PC-3 (cell line): Measurements from ENCODE around the gene TENM4. TPM values are rescaled to one million over a fixed set of nuclear protein-coding genes. Genes with fewer than 3 reads are reported as not detected.

Experiments
- ATAC-seq: fragments of 200-7000 bp; cut with Tn5 transposase; 2 replicates; pipeline ENCODE4 v1.9.1; 2020; ENCODE audit warnings: mild to moderate bottlenecking, moderate library complexity
- BruUV-seq: library from RNA; stranded (reverse); fragments of 400-500 nt; replicated peaks from 2 replicates; lab custom pipeline; 2021; lab: Mats Ljungman, UMichigan
- CTCF ChIA-PET: fragments of 300-600 bp; sonication (Branson Sonifier 250); formaldehyde crosslinking; loops from one replicate; lab custom pipeline; 2022; ENCODE audit warnings: antibody characterized with exemption; lab: Charles Lee
- POLR2A ChIA-PET: fragments of 300-600 bp; sonication (Branson Sonifier 250); formaldehyde crosslinking; loops from one replicate; lab custom pipeline; 2022; ENCODE audit warnings: antibody characterized with exemption; ENCODE audit not compliant: unreplicated experiment; lab: Charles Lee
- DNase-seq: peaks from one replicate; pipeline ENCODE4 v3.0.0-alpha.2; 2015
- H2AFZ ChIP-seq: fragments of 300-600 bp; sonication (generic); 2 replicates; pipeline ENCODE4 v1.6.0; 2016; ENCODE audit warnings: antibody characterized with exemption, low read length
- H3F3A ChIP-seq: fragments of 300-600 bp; sonication (generic); one replicate; pipeline ENCODE4 v1.6.0; 2017; ENCODE audit warnings: antibody characterized with exemption, low read length, control low read depth, mild to moderate bottlenecking; ENCODE audit not compliant: unreplicated experiment
- H3K27ac ChIP-seq: fragments of 300-600 bp; sonication (generic); 2 replicates; pipeline ENCODE4 v1.5.1; 2016; ENCODE audit warnings: mild to moderate bottlenecking, low read length
- H3K27me3 ChIP-seq: fragments of 300-600 bp; sonication (generic); 2 replicates; pipeline ENCODE4 v1.6.1; 2016; ENCODE audit warnings: low read length, mixed read lengths
- H3K36me3 ChIP-seq: fragments of 300-600 bp; sonication (generic); 2 replicates; pipeline ENCODE4 v1.6.1; 2016; ENCODE audit warnings: low read depth, mixed run types, low read length, mixed read lengths
- H3K4me1 ChIP-seq: fragments of 300-600 bp; sonication (generic); 2 replicates; pipeline ENCODE4 v1.5.1; 2016; ENCODE audit warnings: low read length; ENCODE audit not compliant: insufficient read depth
- H3K4me2 ChIP-seq: fragments of 300-600 bp; sonication (generic); 2 replicates; pipeline ENCODE4 v1.6.0; 2016; ENCODE audit warnings: low read length
- H3K4me3 ChIP-seq: fragments of 300-600 bp; sonication (generic); 2 replicates; pipeline ENCODE4 v1.5.1; 2016; ENCODE audit warnings: mild to moderate bottlenecking, low read length, mixed read lengths
- H3K79me2 ChIP-seq: fragments of 300-600 bp; sonication (generic); 2 replicates; pipeline ENCODE4 v1.6.1; 2017; ENCODE audit warnings: low read length, mixed read lengths
- H3K9ac ChIP-seq: fragments of 300-600 bp; sonication (generic); 2 replicates; pipeline ENCODE4 v1.6.0; 2016; ENCODE audit warnings: mild to moderate bottlenecking, low read length
- H3K9me2 ChIP-seq: fragments of 300-600 bp; sonication (generic); replicated peaks from 2 replicates; pipeline ENCODE4 v1.6.1; 2016; ENCODE audit warnings: mixed run types, low read length, mixed read lengths
- H3K9me3 ChIP-seq: fragments of 300-600 bp; sonication (generic); 2 replicates; pipeline ENCODE4 v1.6.1; 2016; ENCODE audit warnings: low read length, mixed read lengths
- H4K20me1 ChIP-seq: fragments of 300-600 bp; sonication (generic); 2 replicates; pipeline ENCODE4 v1.6.1; 2016; ENCODE audit warnings: low read length, mixed read lengths
- CTCF ChIP-seq: fragments of 300-600 bp; sonication (generic); conservative IDR thresholded peaks from 2 replicates; pipeline ENCODE4 v1.5.1; 2017; ENCODE audit warnings: antibody characterized with exemption, low read depth, mild to moderate bottlenecking, low read length
- EZH2 ChIP-seq: fragments of 300-600 bp; sonication (generic); IDR thresholded peaks from one replicate; pipeline ENCODE4 v1.6.1; 2017; ENCODE audit warnings: antibody characterized with exemption, mild to moderate bottlenecking, low read length; ENCODE audit not compliant: unreplicated experiment
- EZH2phosphoT487 ChIP-seq: fragments of 300-600 bp; sonication (generic); IDR thresholded peaks from 2 replicates; pipeline ENCODE4 v1.6.1; 2018; ENCODE audit warnings: mild to moderate bottlenecking, antibody characterized with exemption, low read length, borderline replicate concordance
- intact Hi-C: fragments of 100-400 bp; cut with micrococcal nuclease; formaldehyde crosslinking; loops from 2 replicates; pipeline ENCODE4 v1.9.0; 2023
- total RNA-seq: library from RNA; depleted of rRNA; stranded (reverse); fragments of >200 nt; gene quantifications from 2 replicates; pipeline ENCODE4 v1.2.3, GENCODE V29; 2014

TENM4 gene
- total RNA-seq, 1 experiment from 2014 or later, result 19.7 TPM

DNA sequence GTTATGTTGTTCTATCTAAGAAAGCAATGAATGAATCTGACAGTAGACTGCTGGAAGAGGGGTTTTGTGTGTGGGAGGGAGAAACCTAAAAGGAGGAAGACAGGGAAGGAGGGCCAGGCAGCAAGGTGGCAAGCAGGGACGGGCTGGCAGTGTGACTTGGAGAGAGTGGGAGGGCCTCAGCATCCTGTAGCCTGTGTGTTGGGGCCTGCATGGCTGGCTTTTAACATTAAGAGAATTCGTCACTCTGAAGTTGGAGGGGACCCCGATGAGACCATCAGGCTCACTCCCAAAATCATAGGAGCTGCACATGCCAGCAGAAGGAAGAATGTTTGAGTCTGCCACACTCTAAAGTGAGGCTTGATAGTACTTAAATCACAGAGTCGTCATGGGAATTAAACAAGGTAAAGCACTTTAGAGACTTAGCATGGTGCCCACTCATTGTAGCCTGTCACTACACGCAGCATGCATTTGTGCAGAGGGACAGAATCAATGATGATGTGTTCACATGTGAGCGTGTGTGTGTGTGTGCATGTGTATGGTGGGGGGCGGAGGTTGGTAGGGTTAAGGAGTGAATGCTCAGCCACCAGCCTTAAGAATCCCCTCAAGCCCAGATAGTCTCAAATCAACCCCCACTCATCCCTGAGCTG is 199.5 kb downstream of the TENM4 start:
- no peaks in the 10 kb centered on the region for H3F3A ChIP-seq
- DNase-seq (no peak), ATAC-seq (no peak)
- H3K79me2 ChIP-seq, result no peaks in the 10 kb centered on the region
- H3K4me2 ChIP-seq, result no peak overlapping the region
- peaks cover 18% of the 10 kb centered on the region for H3K4me1 ChIP-seq
- H4K20me1 ChIP-seq, result no peaks in the 10 kb centered on the region
- no peaks in the 10 kb centered on the region for H3K9me3 ChIP-seq
- intact Hi-C loops, result no loop called here
- H3K4me3 ChIP-seq, result no peak overlapping the region
- no peaks in the 10 kb centered on the region for H3K9me2 ChIP-seq
- H3K27ac ChIP-seq, result no peak overlapping the region
- ChIA-PET CTCF (no interaction called here), POLR2A (no interaction called here)
- H3K9ac ChIP-seq, result no peak overlapping the region
- no peak for TF ChIP-seq EZH2phosphoT487
- no peak for TF ChIP-seq EZH2
- TF ChIP-seq CTCF, result no peak
- H3K36me3 ChIP-seq, result no peaks in the 10 kb centered on the region
- no peak overlapping the region for H2AFZ ChIP-seq
- peaks cover 11% of the 10 kb centered on the region; the same call in 1 of the 2 replicates for H3K27me3 ChIP-seq
- BruUV-seq, result no TSS peak

DNA sequence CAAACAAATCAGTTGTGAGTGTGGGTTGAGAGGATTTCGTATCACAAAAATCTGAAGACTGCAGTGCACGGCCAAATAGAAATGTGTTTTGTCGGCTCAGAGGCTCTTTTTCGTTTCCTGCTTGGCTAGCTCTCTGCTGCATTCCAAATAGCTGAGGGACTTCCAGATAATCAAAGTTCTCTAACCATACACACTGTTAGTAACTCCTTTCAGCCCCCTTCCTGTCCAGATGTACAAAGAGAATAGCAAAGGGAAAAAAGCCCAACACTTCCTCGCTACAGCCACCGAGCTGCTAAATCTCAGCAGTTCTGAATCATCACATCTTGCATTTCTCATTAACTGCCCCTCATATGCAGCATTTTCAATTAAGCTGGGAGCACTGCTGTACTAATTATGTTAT is 203.1 kb downstream of the TENM4 start:
- no peaks in the 10 kb centered on the region for H3F3A ChIP-seq
- H3K79me2 ChIP-seq, result no peaks in the 10 kb centered on the region
- no peak for ATAC-seq
- no peak overlapping the region for H3K27ac ChIP-seq
- intact Hi-C loops, result no loop called here
- H3K9ac ChIP-seq, result no peak overlapping the region
- peaks cover 19% of the 10 kb centered on the region; the same call in 1 of the 2 replicates for H3K27me3 ChIP-seq
- H3K4me2 ChIP-seq, result no peak overlapping the region
- no peak for DNase-seq
- no peaks in the 10 kb centered on the region for H3K9me3 ChIP-seq
- no peaks in the 10 kb centered on the region for H3K36me3 ChIP-seq
- no peaks in the 10 kb centered on the region for H3K4me1 ChIP-seq
- no peaks in the 10 kb centered on the region for H4K20me1 ChIP-seq
- BruUV-seq, result no TSS peak
- no peak overlapping the region for H2AFZ ChIP-seq
- TF ChIP-seq CTCF (no peak), EZH2phosphoT487 (no peak), EZH2 (no peak)
- ChIA-PET CTCF (no interaction called here), POLR2A (no interaction called here)
- no peaks in the 10 kb centered on the region for H3K9me2 ChIP-seq
- H3K4me3 ChIP-seq, result no peak overlapping the region

DNA sequence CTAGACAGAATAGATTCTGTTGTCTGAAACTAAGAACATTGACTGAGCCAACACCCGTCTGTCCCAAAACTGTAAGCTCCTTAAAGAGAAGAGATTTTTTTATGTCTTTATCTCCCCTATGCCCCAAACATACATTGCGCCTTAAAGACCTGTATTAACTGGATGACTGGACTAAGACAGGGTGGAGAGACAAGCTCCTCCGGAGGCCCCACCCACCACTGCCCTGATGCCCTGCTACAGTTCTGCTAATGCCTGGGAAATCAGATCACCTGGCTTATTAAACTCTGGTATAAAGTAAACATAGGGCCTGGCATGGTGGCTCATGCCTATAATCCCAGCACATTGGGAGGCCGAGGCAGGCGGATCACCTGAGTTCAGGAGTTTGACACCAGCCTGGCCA is 203.7 kb downstream of the TENM4 start:
- ChIA-PET CTCF (no interaction called here), POLR2A (no interaction called here)
- Histone ChIP-seq H3K9me2 (no peaks in the 10 kb centered on the region), H3K4me2 (no peak overlapping the region), H3K4me3 (no peak overlapping the region), H3K79me2 (no peaks in the 10 kb centered on the region), H3K4me1 (no peaks in the 10 kb centered on the region), H3K27me3 (peaks cover 20% of the 10 kb centered on the region; the same call in 1 of the 2 replicates), H3K9me3 (no peaks in the 10 kb centered on the region), H3F3A (no peaks in the 10 kb centered on the region), H2AFZ (no peak overlapping the region), H4K20me1 (no peaks in the 10 kb centered on the region), H3K36me3 (no peaks in the 10 kb centered on the region), H3K27ac (no peak overlapping the region), H3K9ac (no peak overlapping the region)
- intact Hi-C loops, result no loop called here
- ATAC-seq, result no peak
- BruUV-seq, result no TSS peak
- TF ChIP-seq EZH2phosphoT487 (no peak), CTCF (no peak), EZH2 (no peak)
- DNase-seq, result no peak
